Globus pallidus (tissue), 1 donor: ENCODE data around the gene TBXT.
"Not testable (repeated sequence)": the region's sequence is repeated elsewhere in the genome, so short reads cannot be mapped to it uniquely, and the experiment has no call there.

Experiments
- DNase-seq: peaks from one replicate; pipeline ENCODE4 v3.0.0-alpha.2; 2015; ENCODE audit warnings: low spot score

TBXT gene

GRCh38 chr6:166172546-166172945, 4.9 kb upstream of the TBXT start:
- DNase-seq, result no peak

GRCh38 chr6:166169549-166170421, 2.1 kb upstream of the TBXT start:
- no peak for DNase-seq

GRCh38 chr6:166168616-166169548, 1.2 kb upstream of the TBXT start:
- DNase-seq, result no peak

- no peak for DNase-seq
Measured at GRCh38 chr6:166167258-166167731, 356 bp downstream of the TBXT start.

GRCh38 chr6:166166314-166167257, 1.1 kb downstream of the TBXT start:
- DNase-seq, result no peak

GRCh38 chr6:166165558-166166313, 1.9 kb downstream of the TBXT start:
- no peak for DNase-seq

GRCh38 chr6:166162599-166163342, 4.9 kb downstream of the TBXT start:
- DNase-seq, result no peak

- no peak for DNase-seq
Measured at GRCh38 chr6:166157930-166158617, 9.6 kb downstream of the TBXT start.

GRCh38 chr6:166156942-166157341, 10.7 kb downstream of the TBXT start:
- peak; percentile 35 for DNase-seq

GRCh38 chr6:166153966-166154365, 13.7 kb downstream of the TBXT start:
- DNase-seq, result no peak

GRCh38 chr6:166152660-166153059, 15.0 kb downstream of the TBXT start:
- no peak for DNase-seq

GRCh38 chr6:166151798-166152197, 15.9 kb downstream of the TBXT start:
- DNase-seq, result no peak

- DNase-seq, result no peak
Measured at GRCh38 chr6:166145751-166146150, 21.9 kb downstream of the TBXT start.

- no peak for DNase-seq
Measured at GRCh38 chr6:166143011-166143410, 24.6 kb downstream of the TBXT start.

- DNase-seq, result no peak
Measured at GRCh38 chr6:166127624-166128472, 39.8 kb downstream of the TBXT start.

GRCh38 chr6:166123115-166123514, 44.5 kb downstream of the TBXT start:
- DNase-seq, result not testable (repeated sequence)

- DNase-seq, result no peak
Measured at GRCh38 chr6:166121726-166122125, 45.9 kb downstream of the TBXT start.

- DNase-seq, result no peak
Measured at GRCh38 chr6:166119116-166119911, 48.3 kb downstream of the TBXT start.
